Right atrium auricular region (tissue), 2 donors: ENCODE results near the gene HSPD1. TPM values are rescaled to one million over a fixed set of nuclear protein-coding genes. Genes with fewer than 3 reads are reported as not detected.
A peak's percentile ranks its signal among the peaks of the same experiment; 100 is the strongest.

Experiments used
- DNase-seq: peaks from one replicate; pipeline ENCODE4 v3.0.0-alpha.2; 2019; ENCODE audit warnings: low spot score
- H3K27ac ChIP-seq, 2 donors: fragments of 200-600 bp; sonication (generic); 1 replicate in 1 of 2; 2 replicates in 1 of 2; pipeline ENCODE4 v1.5.1; 2016 to 2019
- H3K27me3 ChIP-seq, 2 donors: fragments of 200-600 bp; sonication (generic); one replicate each; pipeline versions ENCODE4 v1.5.1 to v1.6.0; 2017 to 2019
- H3K36me3 ChIP-seq: fragments of 200-600 bp; sonication (generic); one replicate; pipeline ENCODE4 v1.5.1; 2016
- H3K4me1 ChIP-seq, 2 donors: fragments of 200-600 bp; sonication (generic); one replicate each; pipeline versions ENCODE4 v1.5.1 to v1.6.0; 2017 to 2019
- H3K4me3 ChIP-seq, 2 donors: fragments of 200-600 bp; sonication (generic); 1 replicate in 1 of 2; 2 replicates in 1 of 2; pipeline ENCODE4 v1.5.1; 2017 to 2019; ENCODE audit warnings: mild to moderate bottlenecking in 1 of 2, moderate library complexity in 1 of 2
- H3K9me3 ChIP-seq, 2 donors: fragments of 200-600 bp; sonication (generic); one replicate each; pipeline ENCODE4 v1.5.1; 2019
- total RNA-seq, 2 donors: library from RNA; depleted of rRNA; stranded (reverse); fragments of >200 nt; gene quantifications; one replicate each; pipeline ENCODE4 v1.1.0, GENCODE V29; 2016
- TF ChIP-seq, protein P1 (sequence below), 2 donors: fragments of 200-600 bp; sonication (generic); IDR thresholded peaks; one replicate each; pipeline ENCODE4 v1.5.1; 2019; ENCODE audit warnings: antibody characterized with exemption in 2 of 2

Gene HSPD1
- total RNA-seq, 2 donors from 2014 or later: 70.0 to 96.0 TPM

DNA sequence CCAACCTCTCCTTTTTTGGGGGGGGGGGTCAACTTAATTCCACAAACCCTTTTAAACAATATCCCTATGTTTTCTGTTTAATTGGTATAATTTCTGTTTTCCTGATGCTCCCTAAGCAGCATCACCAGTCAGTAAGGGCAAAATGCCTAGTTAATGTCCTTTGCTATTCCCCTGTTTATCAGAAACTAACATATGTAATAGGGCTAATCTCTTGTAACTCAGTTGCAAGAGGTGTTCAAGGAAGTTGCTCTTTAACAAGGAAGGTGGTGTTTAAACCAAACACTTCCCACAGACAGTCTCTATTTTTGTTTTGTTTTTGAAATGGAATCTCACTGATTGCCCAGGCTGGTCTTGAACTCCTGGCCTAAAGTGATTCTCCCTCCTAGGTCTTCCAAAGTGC, 52.8 kb downstream of the HSPD1 start:
- no peak overlapping the region for H3K4me3 ChIP-seq
- TF ChIP-seq, protein P1, sequence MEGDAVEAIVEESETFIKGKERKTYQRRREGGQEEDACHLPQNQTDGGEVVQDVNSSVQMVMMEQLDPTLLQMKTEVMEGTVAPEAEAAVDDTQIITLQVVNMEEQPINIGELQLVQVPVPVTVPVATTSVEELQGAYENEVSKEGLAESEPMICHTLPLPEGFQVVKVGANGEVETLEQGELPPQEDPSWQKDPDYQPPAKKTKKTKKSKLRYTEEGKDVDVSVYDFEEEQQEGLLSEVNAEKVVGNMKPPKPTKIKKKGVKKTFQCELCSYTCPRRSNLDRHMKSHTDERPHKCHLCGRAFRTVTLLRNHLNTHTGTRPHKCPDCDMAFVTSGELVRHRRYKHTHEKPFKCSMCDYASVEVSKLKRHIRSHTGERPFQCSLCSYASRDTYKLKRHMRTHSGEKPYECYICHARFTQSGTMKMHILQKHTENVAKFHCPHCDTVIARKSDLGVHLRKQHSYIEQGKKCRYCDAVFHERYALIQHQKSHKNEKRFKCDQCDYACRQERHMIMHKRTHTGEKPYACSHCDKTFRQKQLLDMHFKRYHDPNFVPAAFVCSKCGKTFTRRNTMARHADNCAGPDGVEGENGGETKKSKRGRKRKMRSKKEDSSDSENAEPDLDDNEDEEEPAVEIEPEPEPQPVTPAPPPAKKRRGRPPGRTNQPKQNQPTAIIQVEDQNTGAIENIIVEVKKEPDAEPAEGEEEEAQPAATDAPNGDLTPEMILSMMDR (IDR thresholded peaks at IDR 0.05): no peak
- no peaks in the 10 kb centered on the region for H3K27me3 ChIP-seq
- no peak overlapping the region for H3K27ac ChIP-seq
- no peak for DNase-seq
- no peaks in the 10 kb centered on the region for H3K9me3 ChIP-seq
- no peaks in the 10 kb centered on the region for H3K36me3 ChIP-seq
- H3K4me1 ChIP-seq: no peaks in the 10 kb centered on the region

DNA sequence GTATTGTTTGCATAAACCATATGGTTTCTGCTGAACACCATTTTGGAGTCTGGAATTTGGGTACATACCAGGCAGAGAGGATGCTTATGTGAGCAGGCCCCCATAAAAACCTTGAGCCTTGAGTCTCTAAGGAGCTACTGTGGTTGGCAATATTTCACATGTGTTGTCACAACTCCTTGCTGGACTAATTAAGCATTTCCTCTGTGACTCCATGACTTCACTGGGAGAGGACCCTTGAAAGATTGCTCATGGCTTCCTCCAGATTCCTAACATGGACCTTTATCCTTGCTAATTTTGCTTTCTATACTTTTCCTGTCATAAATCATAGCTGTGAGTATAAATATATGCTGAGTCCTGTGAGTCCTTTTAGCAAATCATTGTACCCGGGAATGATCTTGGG, 53.9 kb downstream of the HSPD1 start:
- Histone ChIP-seq H3K27ac (no peak overlapping the region), H3K36me3 (no peaks in the 10 kb centered on the region), H3K4me3 (no peak overlapping the region), H3K27me3 (no peaks in the 10 kb centered on the region), H3K4me1 (no peaks in the 10 kb centered on the region), H3K9me3 (no peaks in the 10 kb centered on the region)
- TF ChIP-seq, protein P1 (IDR thresholded peaks at IDR 0.05): no peak
- no peak for DNase-seq

DNA sequence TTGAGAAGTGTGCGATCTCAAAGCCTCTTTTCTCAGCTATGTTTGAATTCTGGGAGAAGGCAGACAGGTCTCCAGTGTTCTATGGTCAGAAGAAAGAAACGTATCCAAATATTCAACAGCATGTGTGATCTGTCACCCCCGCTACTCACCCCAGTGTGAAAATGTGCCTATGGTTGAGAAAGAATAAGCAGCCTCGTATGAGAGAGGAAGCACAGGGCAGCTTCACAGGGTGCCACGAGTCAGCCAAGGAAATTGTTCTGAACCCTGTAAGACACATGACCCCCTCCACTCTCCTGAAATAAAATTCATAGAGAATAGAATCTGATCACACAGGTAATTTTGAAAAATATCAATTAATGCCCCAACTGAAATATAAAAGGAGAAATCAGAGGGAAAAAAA, 56.8 kb downstream of the HSPD1 start:
- TF ChIP-seq, protein P1 (IDR thresholded peaks at IDR 0.05): no peak
- no peak overlapping the region for H3K4me3 ChIP-seq
- DNase-seq: no peak
- no peaks in the 10 kb centered on the region for H3K4me1 ChIP-seq
- no peaks in the 10 kb centered on the region for H3K36me3 ChIP-seq
- no peaks in the 10 kb centered on the region for H3K9me3 ChIP-seq
- peak overlapping the region in 1 of 2 donors; percentile 37 for H3K27ac ChIP-seq
- H3K27me3 ChIP-seq: no peaks in the 10 kb centered on the region

DNA sequence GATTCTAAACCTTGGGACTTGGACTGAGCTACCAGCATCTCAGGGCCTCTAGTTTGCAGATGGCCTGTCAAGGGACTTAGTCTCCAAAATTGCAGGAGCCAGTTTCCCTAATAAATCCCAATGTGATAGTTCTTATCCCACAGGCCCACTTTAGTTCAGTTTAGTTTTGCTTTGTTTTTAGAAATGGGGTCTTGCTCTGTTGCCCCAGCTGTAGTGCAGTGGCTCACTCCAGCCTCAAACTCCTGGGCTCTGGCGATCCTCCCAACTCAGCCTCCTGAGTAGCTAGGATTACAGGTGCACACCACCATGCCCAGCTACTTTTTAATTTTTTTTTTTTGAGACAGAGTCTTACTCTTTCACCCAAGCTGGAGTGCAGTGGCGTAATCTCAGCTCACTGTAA, 62.3 kb downstream of the HSPD1 start:
- Histone ChIP-seq H3K27me3 (no peaks in the 10 kb centered on the region), H3K36me3 (no peaks in the 10 kb centered on the region)
- no peak for DNase-seq

More for the DNA sequence above, 62.3 kb downstream of the HSPD1 start:
- Histone ChIP-seq H3K4me1 (peaks cover 0 to 12% of the 10 kb centered on the region in 2 donors), H3K27ac (no peak overlapping the region), H3K9me3 (no peaks in the 10 kb centered on the region), H3K4me3 (no peak overlapping the region)
- TF ChIP-seq, protein P1 (IDR thresholded peaks at IDR 0.05): no peak

Other genes starting within 250 kb of the HSPD1 start
- 10 to 100 TPM in 1 of 2 donors, 1 to 10 TPM in 1; 7.0 to 10.1 TPM for gene ANKRD44, start 189.1 kb downstream of the HSPD1 start, total RNA-seq
- 100 to 1,000 TPM; 103 to 128 TPM for gene SF3B1, start 64.8 kb downstream of the HSPD1 start, total RNA-seq
- gene COQ10B, start 46.3 kb downstream of the HSPD1 start, total RNA-seq: 10 to 100 TPM; 29.5 to 33.2 TPM
- gene HSPE1, start 539 bp upstream of the HSPD1 start, total RNA-seq: 100 to 1,000 TPM in 1 of 2 donors, 10 to 100 TPM in 1; 82.7 to 122 TPM
- gene MOB4, start 16.2 kb upstream of the HSPD1 start, total RNA-seq: 10 to 100 TPM; 23.5 to 35.9 TPM
- 10 to 100 TPM in 1 of 2 donors, 1 to 10 TPM in 1; 4.5 to 11.6 TPM for gene RFTN2, start 175.7 kb upstream of the HSPD1 start, total RNA-seq
- gene MARS2, start 205.5 kb upstream of the HSPD1 start, total RNA-seq: 1 to 10 TPM; 4.4 to 7.1 TPM